Hair follicle dermal papilla cell (primary cell): ENCODE results near the gene UBXN7. TPM values are rescaled to one million over a fixed set of nuclear protein-coding genes. Genes with fewer than 3 reads are reported as not detected.

Source experiments
- small RNA-seq: library from RNA; depleted of rRNA; stranded (forward); fragments of <200 nt; gene quantifications from one replicate; pipeline ENCODE3, GENCODE V24; 2012
- total RNA-seq: library from RNA; depleted of rRNA; stranded (reverse); fragments of >200 nt; gene quantifications from 2 replicates; pipeline ENCODE4 v1.2.3, GENCODE V29; 2012

The UBXN7 gene, protein sequence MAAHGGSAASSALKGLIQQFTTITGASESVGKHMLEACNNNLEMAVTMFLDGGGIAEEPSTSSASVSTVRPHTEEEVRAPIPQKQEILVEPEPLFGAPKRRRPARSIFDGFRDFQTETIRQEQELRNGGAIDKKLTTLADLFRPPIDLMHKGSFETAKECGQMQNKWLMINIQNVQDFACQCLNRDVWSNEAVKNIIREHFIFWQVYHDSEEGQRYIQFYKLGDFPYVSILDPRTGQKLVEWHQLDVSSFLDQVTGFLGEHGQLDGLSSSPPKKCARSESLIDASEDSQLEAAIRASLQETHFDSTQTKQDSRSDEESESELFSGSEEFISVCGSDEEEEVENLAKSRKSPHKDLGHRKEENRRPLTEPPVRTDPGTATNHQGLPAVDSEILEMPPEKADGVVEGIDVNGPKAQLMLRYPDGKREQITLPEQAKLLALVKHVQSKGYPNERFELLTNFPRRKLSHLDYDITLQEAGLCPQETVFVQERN
- total RNA-seq = 22.8 and 24.0 TPM in 2 replicates

DNA sequence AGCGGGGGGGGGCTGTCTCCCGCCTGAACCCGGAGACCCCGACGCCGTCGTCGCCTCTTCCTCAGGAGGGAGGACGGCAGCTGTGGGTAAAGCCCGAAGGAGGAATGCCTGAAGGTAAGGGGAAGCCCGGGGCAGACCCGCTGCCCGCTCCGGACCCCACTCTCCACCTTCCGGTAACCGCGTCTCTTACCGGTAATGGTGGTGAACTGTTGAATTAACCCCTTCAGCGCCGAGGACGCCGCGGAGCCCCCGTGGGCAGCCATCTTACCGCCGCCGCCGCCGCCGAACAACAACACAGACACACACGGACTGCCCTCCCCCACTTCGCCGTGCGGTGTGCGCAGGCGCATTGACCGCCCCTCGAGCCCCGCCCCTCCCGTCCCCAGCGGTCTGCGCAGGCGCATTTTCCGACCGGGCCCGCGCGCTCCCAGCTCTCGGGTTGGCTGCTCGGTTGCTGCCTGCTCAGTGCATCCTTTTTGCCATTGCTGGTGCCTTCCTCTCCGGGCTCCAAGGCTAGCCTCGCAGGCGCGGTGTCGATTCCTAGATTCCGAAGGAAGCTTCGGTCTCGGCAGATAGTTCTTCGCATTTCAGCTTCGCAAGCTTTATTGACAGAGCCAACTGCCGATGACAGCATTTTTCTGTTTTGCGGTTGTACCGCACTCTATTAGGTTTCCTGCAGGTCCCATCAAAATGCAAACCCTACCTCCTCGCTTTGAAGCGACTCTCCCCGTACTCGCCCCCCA lies at the start of gene UBXN7:
Gene UBXN7 (minus strand): TSS at position 291 of the 743 bp plus-strand sequence. CDS start 28 bp downstream, at position 263.

DNA sequence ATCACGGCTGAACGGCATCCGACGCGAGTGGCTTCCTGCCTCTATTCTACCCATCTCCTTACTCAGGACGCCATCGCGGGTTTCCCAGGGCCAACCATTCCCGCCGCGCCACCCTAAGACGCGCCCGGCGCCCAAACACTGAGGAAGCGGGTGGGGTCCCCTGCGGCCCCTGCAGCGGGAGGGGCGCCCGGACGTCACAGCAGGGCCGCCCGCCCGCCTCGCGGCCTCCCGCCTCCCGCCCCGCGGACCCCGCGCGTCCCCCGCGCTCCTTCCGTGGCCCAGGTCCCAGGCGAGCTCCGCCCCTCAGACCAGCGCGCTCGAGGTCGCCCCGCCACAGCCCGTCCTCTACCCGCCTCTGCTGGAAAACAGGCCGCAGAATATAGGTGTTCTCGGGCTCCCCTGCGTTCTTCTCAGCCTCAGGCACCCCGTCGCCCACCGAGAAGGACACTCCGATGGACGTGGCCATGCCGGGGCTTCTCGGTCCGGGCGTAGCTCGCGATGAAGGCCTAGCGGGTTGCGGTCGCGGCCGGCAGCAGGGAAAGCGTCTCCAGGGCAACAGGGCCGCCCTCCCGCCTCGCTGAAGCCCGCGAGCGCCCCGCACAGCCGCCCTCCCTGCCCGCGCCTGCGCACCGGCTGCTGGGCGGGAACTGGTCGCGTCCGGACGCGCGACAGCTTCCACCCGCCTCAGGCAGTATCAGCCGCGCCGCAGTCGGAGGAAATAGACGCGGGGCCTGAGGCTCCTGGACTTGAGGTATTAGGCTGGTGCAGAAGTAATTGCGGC lies 114.3 kb downstream of the UBXN7 start, which contains the start of gene DYNLT2B:
Gene DYNLT2B (minus strand): TSS at position 554 of the 781 bp plus-strand sequence. CDS start 88 bp downstream, at position 466.

Small RNA genes lying within 50 kb of the gene (small RNA-seq; reads per million reads assigned to genes)
- gene AC069257.2 (not detected), gene AC083822.1 (not detected), gene AC117490.1 (not detected), gene RN7SL434P (not detected), gene RN7SL738P (not detected), gene RNU6-1279P (not detected), gene RNU6-910P (0.33 reads per million)

Other genes with a start within 250 kb of the UBXN7 start
- gene ZDHHC19, start 221.0 kb downstream of the UBXN7 start, total RNA-seq = not detected in 2 replicates
- not detected in 2 replicates for gene SLC51A, start 215.9 kb downstream of the UBXN7 start, total RNA-seq
- gene PCYT1A, start 144.7 kb downstream of the UBXN7 start, total RNA-seq = 144 and 152 TPM in 2 replicates
- gene DYNLT2B, start 114.2 kb downstream of the UBXN7 start, total RNA-seq = 3.9 and 5.6 TPM in 2 replicates
- gene TM4SF19, start 94.0 kb downstream of the UBXN7 start, total RNA-seq = 0.49 TPM in 1 of 2 replicates, not detected in the other
- 14.3 and 15.7 TPM in 2 replicates for gene RNF168, start 71.3 kb upstream of the UBXN7 start, total RNA-seq
- 0.16 TPM in 1 of 2 replicates, not detected in the other for gene SMCO1, start 82.9 kb upstream of the UBXN7 start, total RNA-seq
- gene WDR53, start 136.1 kb upstream of the UBXN7 start, total RNA-seq = 3.4 and 3.9 TPM in 2 replicates
- 6.0 and 6.2 TPM in 2 replicates for gene FBXO45, start 136.2 kb upstream of the UBXN7 start, total RNA-seq
- gene NRROS, start 207.3 kb upstream of the UBXN7 start, total RNA-seq = 0.12 and 0.16 TPM in 2 replicates